Hematopoietic multipotent progenitor cell (in vitro differentiated cells): ENCODE results near the gene MRPS27. TPM values are rescaled to one million over a fixed set of nuclear protein-coding genes. Genes with fewer than 3 reads are reported as not detected.

Experiments
- DNase-seq, 3 donors: peaks; one replicate each; pipeline ENCODE4 v3.0.0-alpha.2; 2011 to 2015; ENCODE audit warnings: low read depth in 2 of 3, low spot score in 2 of 3
- total RNA-seq: library from RNA; depleted of rRNA; stranded (reverse); fragments of >200 nt; gene quantifications from one replicate; pipeline ENCODE4 v1.2.3, GENCODE V29; 2012

Gene MRPS27
- total RNA-seq, 1 donor, result 83.2 TPM

DNA sequence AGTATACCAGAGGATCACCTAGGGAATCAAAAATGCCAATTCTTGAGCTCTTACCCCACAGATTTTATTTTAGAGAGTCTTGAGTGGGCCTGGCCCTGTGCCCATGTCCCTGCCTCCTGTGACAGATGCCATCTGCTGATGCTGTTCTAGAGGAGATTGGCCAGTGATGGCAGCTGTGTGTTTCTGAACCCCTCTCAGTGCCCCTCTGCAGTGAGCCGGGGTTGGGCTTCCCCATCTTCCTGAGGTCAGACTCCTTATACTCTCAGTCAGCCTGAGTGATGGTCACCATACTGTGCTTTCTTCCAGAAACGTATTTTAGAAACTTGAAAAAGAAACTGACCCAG is 6.2 kb upstream of the MRPS27 start:
- DNase-seq, result no peak

GRCh38 chr5:72325566-72326305 is 5.7 kb upstream of the MRPS27 start:
- no peak for DNase-seq

DNA sequence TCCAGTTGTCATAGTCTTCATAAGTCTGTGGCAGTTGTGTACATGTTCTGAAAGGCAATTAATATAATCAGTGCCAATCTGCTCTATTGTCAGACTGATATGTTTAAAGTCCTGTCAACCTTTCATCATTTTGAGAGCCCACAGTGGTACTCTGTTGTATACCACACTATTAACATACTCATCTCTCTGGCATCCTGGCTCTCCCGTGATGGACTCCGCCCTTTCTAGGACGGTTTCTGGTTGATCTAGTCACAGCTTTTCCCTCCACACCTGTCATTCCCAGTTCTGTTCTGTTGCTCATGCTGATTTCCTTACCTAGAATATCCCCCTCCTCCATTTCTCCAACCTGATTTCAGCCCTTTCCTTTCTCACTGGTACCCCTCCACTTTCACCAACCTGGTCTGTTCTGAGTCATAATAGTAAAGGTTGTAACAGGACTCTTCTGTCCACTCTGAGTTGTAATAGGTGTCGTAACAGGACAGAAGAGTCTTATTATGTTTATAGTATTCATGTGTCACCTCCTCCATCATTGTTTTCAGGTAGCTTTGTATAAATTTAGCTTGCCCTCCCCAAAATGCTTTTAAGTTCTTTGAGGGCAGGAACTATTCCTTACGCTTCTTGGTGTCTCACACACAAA is 4.3 kb upstream of the MRPS27 start:
- no peak for DNase-seq

DNA sequence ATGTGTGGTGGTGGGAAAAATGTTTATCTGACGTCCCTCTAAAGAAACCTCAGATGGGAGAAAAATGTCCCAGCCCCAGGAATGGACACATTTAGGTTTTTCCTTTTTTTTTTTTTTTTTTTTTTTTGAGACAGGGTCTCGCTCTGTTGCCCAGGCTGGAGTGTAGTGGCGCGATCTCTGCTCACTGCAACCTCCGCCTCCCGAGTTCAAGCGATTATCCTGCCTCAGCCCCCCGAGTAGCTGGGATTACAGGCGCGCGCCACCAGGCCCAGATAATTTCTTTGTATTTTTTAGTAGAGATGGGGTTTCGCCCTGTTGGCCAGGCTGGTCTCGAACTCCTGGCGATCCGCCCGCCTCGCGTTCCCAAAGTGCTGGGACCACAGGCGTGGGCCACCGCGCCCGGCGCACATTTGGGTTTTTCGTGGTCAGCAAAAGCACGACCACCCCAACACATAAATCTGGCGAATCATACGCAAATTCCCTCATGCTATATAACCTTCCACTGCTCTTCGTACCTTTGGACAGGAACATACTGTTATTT is 535 bp downstream of the MRPS27 start:
- DNase-seq, result peak in 1 of 3 donors; percentile 7

DNA sequence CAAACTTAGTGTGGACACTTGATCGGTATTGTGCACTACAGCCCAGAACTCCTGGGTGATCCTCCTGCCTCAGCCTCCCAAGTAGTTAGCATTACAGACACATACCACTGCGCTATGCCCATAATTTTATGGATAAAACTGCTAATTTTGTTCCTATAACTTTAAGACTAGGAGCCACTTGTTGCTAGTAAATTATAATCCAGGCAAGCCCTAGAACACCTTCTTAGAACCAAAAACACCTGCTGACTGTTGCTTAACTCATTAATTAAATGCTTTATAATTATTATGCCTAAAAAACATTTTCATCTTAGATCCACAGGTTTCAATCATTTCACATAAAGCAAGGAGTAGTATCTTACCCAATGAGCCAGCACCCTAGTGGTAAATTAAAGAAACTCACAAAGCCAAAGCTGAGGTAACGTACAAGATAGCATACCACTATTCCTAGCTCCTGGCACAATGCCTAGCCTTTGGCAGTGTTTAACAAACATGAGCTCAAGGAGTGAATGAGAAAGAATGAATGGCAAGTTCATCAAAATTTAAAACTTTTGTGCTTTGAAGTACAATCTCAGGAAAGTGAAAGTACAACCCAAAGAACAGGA is 5.4 kb downstream of the MRPS27 start:
- DNase-seq, result peak in 2 of 3 donors; percentile 32 to 33

DNA sequence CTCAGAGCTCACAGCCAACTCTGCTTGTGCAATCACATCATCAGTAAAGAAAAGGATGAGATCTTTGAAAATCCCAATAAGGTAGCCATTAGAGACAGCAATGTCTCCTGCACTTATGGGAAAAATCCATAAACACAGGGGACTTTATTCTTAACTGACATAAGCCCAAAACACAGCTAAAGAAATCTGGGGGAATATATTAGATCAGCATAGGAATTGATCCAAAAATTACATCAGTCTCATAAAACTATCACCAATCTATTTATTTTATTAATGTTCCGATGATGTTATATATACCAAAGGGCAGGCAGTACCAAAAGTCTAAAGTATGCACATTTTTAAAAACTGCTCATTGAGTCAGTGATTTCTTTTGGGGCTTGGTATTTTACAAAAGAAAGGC is 6.9 kb downstream of the MRPS27 start:
- DNase-seq, result no peak

DNA sequence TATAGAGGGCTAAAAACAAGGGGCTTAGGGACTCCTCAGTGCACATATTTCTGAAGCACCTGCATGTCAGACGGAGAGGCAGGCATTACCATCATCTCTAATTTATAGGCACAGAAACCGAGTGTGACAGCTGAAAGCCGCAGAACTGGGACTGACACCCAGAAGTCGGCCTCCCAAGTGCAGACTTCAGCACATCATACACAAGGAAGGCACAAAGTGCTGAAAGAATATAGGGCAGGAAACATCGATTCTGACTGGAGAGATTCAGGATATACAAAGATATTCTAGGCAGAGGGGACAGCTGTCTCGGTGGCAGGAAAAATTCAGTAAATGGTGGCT is 11.2 kb downstream of the MRPS27 start:
- DNase-seq, result no peak

- peak; percentile 95 to 98 (median 97) for DNase-seq
Observed at GRCh38 chr5:72307968-72308852, 11.8 kb downstream of the MRPS27 start.

GRCh38 chr5:72307573-72307967 is 12.5 kb downstream of the MRPS27 start:
- DNase-seq, result no peak

DNA sequence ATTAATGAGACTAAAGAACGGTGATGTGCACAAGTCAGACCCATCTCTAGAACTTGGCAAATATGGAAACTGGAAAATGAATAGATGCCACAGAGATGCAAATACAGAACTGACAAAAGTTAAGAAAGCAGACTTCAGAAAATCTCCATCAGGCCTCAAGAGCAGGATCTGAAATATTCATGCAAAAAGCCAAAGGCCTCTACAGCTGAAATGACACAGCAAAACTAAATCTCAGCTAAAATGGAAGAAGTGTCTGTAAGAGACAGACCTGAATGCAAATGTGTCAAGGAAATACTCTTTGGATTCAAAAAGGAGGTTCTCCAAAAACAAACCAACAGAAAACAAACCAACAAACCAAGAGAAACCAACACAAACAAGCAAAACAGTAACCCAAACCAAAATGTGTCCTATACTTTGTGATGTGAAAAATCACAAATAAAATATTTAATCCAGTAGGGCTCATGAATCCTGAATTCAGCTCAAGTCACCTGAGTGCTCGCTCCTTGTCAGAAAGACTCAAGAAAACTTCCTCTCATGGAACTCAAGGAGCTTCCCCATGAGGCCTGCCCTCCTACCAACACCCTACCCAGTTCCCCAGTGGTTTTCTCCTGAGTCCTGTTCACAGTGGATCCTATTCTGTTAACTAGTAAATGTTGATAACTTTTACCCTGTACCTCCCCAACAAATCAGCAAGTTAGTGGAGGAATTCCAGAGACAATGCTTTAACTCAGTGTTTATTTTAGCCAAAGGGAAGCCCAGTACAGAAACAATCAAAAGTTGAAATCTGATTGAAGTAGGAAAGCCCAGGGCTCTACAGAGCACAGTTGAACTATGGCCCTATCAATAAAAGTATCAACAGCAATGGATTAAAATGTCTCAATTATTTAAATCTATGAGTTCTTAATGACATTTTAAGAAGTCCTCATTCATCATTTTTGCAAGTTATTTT is 14.6 kb downstream of the MRPS27 start:
- DNase-seq, result peak in 1 of 3 donors; percentile 2

GRCh38 chr5:72302171-72302570 is 17.9 kb downstream of the MRPS27 start:
- no peak for DNase-seq

DNA sequence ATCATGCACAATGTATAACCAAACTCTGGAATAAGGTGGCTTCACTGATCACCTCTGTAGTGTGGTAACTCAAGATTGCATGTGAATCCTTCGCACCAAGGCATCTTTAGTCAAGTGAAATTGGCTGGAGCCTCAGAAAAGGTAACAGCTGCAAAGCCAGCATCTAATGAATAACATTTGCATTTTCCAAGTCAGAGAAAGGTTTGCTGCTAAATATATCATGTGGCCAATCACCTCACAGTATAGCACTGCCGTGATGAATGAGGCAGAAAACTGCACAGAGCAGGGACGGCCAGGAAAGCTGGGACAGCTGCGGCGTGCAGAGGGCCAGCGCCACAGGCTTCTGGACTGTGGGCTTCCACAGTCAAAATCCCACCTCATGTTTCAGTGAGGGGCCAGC is 18.5 kb downstream of the MRPS27 start:
- DNase-seq, result no peak

DNA sequence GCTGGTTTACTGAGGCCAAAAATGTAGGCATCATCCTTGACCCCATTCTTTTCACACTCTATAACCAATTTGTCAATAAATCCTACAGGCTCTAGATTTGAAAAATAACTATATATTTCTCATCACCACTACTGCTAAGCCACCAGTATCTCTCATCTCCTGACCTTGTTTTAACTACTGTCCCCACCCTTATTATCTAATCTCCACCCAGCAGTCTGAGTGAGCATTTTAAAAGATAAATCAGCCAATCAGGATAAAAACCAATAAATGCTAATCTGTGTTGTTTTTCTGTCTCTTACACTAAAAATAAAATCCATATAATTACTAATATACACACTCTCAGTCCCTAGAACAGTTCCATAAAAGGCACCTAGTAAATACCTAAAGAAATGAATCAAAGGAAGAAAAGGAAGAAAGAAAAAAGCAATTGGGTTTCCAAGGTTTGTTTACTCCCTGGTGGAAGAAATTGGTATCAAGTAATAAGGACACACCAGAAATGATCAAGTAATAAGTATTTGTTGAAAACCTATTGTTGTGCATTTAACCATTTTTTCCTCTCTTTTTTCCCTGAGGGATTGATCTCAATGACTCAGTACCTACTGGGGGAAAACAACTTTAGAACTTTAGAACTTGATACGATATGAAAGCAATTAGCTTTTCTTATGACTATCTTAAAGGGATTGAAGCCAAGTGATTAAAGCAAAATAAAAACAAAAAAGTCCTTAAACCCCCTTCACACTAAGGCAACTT is 19.3 kb downstream of the MRPS27 start:
- no peak for DNase-seq

- no peak for DNase-seq
Observed at GRCh38 chr5:72298711-72299110, 21.3 kb downstream of the MRPS27 start.

DNA sequence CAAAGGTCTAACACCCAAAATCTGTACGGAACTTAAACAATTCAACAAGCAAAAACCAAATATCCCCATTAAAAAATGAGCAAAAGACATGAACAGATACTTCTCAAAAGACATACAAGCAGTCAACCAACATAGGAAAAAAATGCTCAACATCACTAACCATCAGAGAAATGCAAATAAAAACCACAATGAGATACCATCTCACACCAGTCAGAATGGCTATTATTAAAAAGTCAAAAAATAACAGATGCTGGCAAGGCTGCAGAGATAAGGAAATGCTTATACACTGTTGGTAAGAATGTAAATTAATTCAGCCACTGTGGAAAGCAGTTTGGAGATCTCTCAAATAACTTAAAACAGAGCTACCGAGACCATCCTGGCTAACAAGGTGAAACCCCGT is 21.9 kb downstream of the MRPS27 start:
- DNase-seq, result peak in 1 of 3 donors; percentile 67

DNA sequence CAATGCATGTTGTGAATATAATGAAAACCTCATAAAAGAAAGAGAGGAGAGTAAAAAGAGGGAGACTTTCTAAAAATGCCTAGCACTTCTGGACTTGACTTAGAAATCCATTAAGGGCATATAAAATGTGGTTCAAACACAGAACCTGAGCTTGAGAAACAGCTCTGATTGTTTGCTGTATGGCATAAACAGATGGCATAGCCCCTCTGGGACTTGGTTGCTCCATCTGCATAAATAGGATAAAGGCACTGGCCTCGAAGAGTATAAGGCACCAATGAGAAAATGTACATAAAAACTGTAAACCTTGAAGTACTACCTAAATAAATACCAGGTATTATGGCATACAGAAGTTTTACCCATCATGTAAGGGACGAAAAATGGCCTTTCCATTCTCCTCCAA is 23.8 kb downstream of the MRPS27 start:
- DNase-seq, result no peak

GRCh38 chr5:72295539-72295938 is 24.5 kb downstream of the MRPS27 start:
- DNase-seq, result no peak

- DNase-seq, result no peak
Observed at GRCh38 chr5:72294473-72294872, 25.6 kb downstream of the MRPS27 start.

DNA sequence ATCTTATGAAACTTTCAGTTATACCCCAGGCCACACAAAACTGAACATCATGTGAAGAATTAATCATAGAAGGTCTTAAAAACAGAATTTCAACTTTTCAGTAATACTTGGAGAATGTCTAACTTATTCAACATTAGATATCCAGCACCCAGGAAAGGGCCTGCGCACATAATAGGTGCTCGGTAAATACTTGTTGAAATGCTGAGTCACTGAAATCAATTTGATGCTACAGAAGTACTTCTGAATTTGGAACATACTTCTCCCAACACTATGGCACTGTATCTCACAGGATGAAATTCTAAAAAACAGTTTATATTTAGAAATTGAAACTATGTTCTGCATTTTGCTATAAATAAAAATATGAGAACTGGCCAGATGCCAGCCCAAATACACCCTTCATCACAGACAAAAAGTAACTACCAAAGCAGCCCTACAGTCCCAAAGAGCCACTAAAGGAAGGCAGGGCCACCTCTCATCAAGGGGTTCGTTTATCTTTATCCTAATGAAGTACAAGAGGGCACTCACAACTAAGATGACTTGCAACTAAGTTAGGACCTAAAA is 26.5 kb downstream of the MRPS27 start:
- peak in 1 of 3 donors; percentile 14 for DNase-seq
